ENCODE results near the gene PKLR. TPM values are rescaled to one million over a fixed set of nuclear protein-coding genes. Genes with fewer than 3 reads are reported as not detected.

PKLR gene
- total and polyA plus RNA-seq, 2 of the 8 experiments (the other 6 are each of a cell fraction or from before 2014, with no cell fraction given), result 2.3 to 7.5 TPM

GRCh38 chr1:155285063-155285462 is 16.2 kb downstream of the PKLR start (continued):
- TF ChIP-seq TCF12 (IDR thresholded peaks at IDR 0.05; ENCODE audit: low read depth, low read length) (no peak), CREB1 (IDR thresholded peaks at IDR 0.05) (no peak), YY1 (IDR thresholded peaks at IDR 0.05; ENCODE audit: low read depth, low read length) (no peak), KDM5A (IDR thresholded peaks at IDR 0.05; ENCODE audit: low read length) (no peak)

Data from H1 (cell line).